GM21447 (cell line): ENCODE data around the gene ZBTB48.
A peak's percentile ranks its signal among the peaks of the same experiment; 100 is the strongest.
"Not testable (repeated sequence)": the region's sequence is repeated elsewhere in the genome, so short reads cannot be mapped to it uniquely, and the experiment has no call there.

Source experiments
- ATAC-seq: cut with Tn5 transposase; IDR thresholded peaks from one replicate; pipeline ENCODE4 v1.9.1; 2021; ENCODE audit not compliant: unreplicated experiment

Gene ZBTB48

GRCh38 chr1:6590046-6590445 lies 10.3 kb downstream of the ZBTB48 start:
- no peak for ATAC-seq

GRCh38 chr1:6591222-6591621 lies 11.4 kb downstream of the ZBTB48 start:
- ATAC-seq: no peak

GRCh38 chr1:6591644-6592043 lies 11.8 kb downstream of the ZBTB48 start:
- no peak for ATAC-seq

GRCh38 chr1:6592441-6592840 lies 12.6 kb downstream of the ZBTB48 start:
- no peak for ATAC-seq

- no peak for ATAC-seq
Measured at GRCh38 chr1:6592865-6593593, 13.2 kb downstream of the ZBTB48 start.

- ATAC-seq: no peak
Measured at GRCh38 chr1:6593810-6594209, 14.0 kb downstream of the ZBTB48 start.

- no peak for ATAC-seq
Measured at GRCh38 chr1:6594977-6595740, 15.4 kb downstream of the ZBTB48 start.

- no peak for ATAC-seq
Measured at GRCh38 chr1:6596351-6596750, 16.6 kb downstream of the ZBTB48 start.

- ATAC-seq: no peak
Measured at GRCh38 chr1:6596886-6597776, 17.3 kb downstream of the ZBTB48 start.

- no peak for ATAC-seq
Measured at GRCh38 chr1:6597777-6598131, 18.0 kb downstream of the ZBTB48 start.

GRCh38 chr1:6599141-6599975 lies 19.6 kb downstream of the ZBTB48 start:
- no peak for ATAC-seq

GRCh38 chr1:6599991-6600390 lies 20.2 kb downstream of the ZBTB48 start:
- not testable (repeated sequence) for ATAC-seq

- ATAC-seq: no peak
Measured at GRCh38 chr1:6600410-6601048, 20.7 kb downstream of the ZBTB48 start.

GRCh38 chr1:6601049-6601922 lies 21.5 kb downstream of the ZBTB48 start:
- peak; percentile 43 for ATAC-seq

GRCh38 chr1:6601923-6602668 lies 22.3 kb downstream of the ZBTB48 start:
- peak; percentile 24 for ATAC-seq

- ATAC-seq: peak; percentile 42
Measured at GRCh38 chr1:6602669-6603237, 23.0 kb downstream of the ZBTB48 start, which contains the start of gene KLHL21. TSS of gene KLHL21 (minus strand) at chr1:6602869. CDS start at chr1:6602817, 52 bp downstream.

- ATAC-seq: peak; percentile 8
Measured at GRCh38 chr1:6603238-6603914, 23.6 kb downstream of the ZBTB48 start.
